D721Med (cell line): ENCODE data around the gene STARD13.

Experiments used
- DNase-seq: peaks from one replicate; pipeline ENCODE4 v3.0.0; 2011; ENCODE audit warnings: low spot score; ENCODE audit not compliant: insufficient read length
- FAIRE-seq: peaks from 2 replicates; lab custom pipeline; 2011; peaks lifted over from hg19 to GRCh38; lab: Jason Lieb, UNC
- CTCF ChIP-seq: IDR thresholded peaks from 2 replicates; pipeline ENCODE4 v1.5.1; 2012; ENCODE audit warnings: mild to moderate bottlenecking, control low read depth; ENCODE audit not compliant: insufficient read depth; ENCODE audit errors: missing control alignments

Gene STARD13

DNA sequence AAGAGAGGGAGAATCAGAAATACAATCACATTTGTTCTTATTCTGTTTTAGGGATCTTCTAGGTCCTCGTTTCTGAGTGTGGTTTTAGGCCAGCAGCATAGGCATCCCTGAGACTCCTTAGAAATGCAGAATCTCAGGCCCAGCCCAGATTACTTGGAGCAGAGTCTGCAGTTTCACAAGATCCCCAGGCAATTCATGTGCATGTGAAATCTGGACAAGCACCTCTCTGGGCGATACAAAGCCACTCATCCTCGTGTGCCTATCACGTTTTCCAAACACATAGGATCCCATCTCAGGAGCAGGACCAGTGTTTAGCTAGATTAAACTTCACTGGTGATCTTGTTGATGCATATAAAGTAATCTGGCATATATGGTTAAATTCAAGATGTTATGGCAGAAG is 182.1 kb downstream of the STARD13 start:
- no peak for TF ChIP-seq CTCF
- FAIRE-seq (no peak), DNase-seq (no peak)

- no peak for FAIRE-seq
- no peak for TF ChIP-seq CTCF
- DNase-seq, result no peak
Observed at GRCh38 chr13:33101835-33102234, 183.7 kb downstream of the STARD13 start.

DNA sequence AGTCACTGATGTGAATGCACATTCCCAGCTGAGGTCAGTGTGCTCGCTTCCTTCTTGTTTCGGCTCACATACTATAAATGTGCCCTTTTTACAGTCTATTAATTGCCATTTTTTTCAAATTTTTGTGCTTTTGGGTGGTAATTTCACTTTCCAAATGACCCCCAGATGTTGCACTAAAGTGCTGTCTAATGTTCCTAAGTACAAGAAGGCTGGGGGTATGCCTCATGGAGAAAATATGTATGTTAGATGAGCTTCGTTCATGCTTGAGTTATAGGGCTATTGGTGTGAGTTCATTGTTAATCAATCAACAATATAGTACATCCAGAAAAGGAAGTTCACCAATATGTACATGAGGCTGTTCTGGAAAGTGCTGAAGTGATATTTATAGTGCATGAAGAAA is 184.7 kb downstream of the STARD13 start:
- DNase-seq (no peak), FAIRE-seq (no peak)
- TF ChIP-seq CTCF, result no peak

DNA sequence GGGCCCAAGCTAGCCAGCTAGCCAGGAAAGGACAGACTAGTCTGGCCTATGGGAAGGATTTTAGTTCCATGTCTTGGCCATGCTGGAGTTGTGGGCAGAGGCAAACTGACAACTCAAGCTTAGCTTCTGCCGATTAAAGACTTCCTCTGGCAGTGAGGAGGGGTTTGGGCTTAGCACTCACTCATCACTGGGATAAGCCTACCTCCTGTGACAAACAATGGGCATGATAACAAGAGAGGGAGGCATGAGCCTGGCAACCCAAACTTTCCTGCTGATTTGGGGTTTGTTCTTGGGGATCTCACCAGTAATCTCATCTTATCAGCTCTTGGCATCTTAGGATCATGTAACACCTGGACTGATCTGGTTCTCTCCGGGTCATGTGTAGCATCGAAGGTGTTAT is 185.7 kb downstream of the STARD13 start:
- TF ChIP-seq CTCF, result no peak
- no peak for DNase-seq
- FAIRE-seq, result no peak

GRCh38 chr13:33096886-33097605 is 188.5 kb downstream of the STARD13 start:
- TF ChIP-seq CTCF, result no peak
- FAIRE-seq, result no peak
- no peak for DNase-seq

GRCh38 chr13:33092073-33092987 is 193.2 kb downstream of the STARD13 start:
- DNase-seq, result no peak
- TF ChIP-seq CTCF, result no peak
- FAIRE-seq, result no peak

DNA sequence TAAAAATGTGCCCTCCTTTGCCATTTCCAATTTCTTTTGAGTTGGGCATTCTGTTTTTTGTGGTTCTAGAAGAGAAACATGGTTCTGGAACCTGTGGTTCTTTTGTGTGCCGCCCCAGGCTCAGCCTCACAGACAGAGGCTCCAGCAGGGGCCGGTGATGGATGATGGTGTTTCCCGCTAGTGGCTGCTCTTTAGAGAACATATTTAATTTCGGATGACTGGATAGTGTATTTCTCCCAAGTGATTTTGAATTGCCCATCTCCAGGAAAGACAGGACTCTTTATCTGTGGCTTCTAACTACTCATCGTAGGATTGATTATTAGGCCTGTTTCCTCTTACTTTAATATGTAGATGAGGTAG is 194.2 kb downstream of the STARD13 start:
- no peak for DNase-seq
- no peak for TF ChIP-seq CTCF
- FAIRE-seq, result no peak
